Glomerular visceral epithelial cell (primary cell): ENCODE results near the gene NOXO1.

Experiments
- DNase-seq: peaks from one replicate; pipeline ENCODE4 v3.0.0-alpha.2; 2016; ENCODE audit errors: extremely low spot score

NOXO1 gene

GRCh38 chr16:1979271-1980029 is 1.8 kb downstream of the NOXO1 start:
- no peak for DNase-seq

GRCh38 chr16:1978476-1979120 is 2.7 kb downstream of the NOXO1 start:
- DNase-seq = no peak

- DNase-seq = no peak
Observed at GRCh38 chr16:1977875-1978268, 3.4 kb downstream of the NOXO1 start.

DNA sequence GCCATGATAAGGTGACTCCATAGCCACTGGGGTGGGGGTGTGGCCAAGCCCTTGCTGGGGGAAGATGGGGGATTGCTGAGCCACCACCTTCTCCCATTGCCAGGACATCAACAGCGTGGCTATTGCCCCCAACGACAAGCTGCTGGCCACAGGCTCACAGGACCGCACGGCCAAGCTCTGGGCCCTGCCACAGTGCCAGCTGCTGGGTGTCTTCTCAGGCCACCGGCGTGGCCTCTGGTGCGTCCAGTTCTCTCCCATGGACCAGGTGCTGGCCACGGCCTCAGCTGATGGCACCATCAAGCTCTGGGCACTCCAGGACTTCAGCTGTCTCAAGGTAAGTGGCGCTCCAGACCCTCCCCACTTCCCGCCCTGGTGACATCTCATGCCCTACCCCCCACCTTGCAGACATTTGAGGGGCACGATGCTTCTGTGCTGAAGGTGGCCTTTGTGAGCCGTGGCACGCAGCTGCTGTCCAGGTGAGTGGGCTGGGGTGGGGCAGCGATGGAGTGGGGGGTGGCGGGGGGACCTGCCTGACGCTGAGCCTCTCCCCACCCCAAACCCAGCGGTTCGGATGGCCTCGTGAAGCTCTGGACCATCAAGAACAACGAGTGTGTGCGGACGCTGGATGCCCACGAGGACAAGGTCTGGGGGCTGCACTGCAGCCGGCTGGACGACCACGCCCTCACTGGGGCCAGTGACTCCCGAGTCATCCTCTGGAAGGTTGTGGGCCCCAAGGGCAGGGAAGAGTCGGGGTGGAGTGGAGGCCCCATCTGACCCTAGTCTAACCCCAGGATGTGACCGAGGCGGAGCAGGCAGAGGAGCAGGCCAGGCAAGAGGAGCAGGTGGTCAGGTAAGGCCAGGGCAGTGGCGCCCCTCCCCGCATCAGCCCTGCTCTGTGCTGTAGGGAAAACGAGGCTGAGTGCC is 4.1 kb downstream of the NOXO1 start:
- no peak for DNase-seq

DNA sequence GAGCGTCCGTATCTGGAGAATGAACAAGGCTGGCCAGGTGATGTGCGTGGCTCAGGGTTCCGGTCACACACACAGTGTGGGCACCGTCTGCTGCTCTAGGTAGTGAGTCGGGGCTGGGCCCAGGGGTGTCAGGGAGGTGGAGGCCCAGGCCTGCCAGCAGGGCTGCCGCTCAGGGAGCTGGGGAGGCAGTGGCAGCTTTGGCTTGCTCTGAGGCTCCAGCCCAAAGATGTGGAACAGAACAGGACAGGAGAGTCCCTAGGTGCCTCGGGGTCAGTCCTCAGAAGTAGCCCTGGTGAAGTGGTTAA is 5.1 kb downstream of the NOXO1 start:
- DNase-seq = no peak

GRCh38 chr16:1975432-1976215 is 5.6 kb downstream of the NOXO1 start:
- no peak for DNase-seq

GRCh38 chr16:1974157-1975070 is 6.9 kb downstream of the NOXO1 start:
- DNase-seq = no peak

DNA sequence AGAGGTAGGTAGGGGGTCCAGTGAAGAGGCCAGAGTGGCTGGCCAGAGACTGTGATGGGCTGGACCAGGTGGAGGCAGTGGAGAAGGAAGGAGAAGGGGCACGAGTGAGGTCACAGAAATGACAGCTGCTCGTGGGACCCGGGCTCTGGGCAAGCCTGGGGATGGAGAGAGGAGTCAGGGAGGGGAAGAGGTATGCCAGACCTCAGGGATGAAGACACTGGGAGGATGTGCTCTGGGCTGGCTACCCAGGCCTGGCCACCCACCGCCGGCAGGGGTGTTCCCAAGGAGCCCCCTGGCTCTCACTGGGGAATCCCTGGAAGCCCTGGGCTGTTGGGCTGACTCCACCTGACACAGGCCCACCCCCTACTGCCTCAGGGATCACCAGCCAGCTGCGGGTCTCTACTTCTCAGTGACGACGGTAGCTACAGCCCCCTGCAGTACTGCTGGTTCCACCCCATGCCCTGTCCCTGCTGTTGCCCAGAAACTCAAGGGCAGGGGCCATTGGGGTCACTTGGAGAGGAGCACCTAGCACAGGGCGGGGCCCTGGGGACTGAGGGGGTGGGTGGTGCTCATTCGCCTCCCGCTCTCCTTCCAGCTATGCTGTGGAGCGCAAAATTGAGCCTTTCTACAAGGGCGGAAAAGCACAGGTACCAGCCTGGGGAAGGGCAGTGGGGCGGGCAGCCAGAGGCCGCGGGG is 7.7 kb downstream of the NOXO1 start:
- DNase-seq = no peak

GRCh38 chr16:1972490-1972877 is 8.8 kb downstream of the NOXO1 start:
- no peak for DNase-seq

GRCh38 chr16:1971796-1972489 is 9.3 kb downstream of the NOXO1 start, which contains the start of gene TBL3:
TBL3 (plus strand) TSS chr16:1972053; CDS start chr16:1972165, 112 bp downstream.
- peak; percentile 93 for DNase-seq

DNA sequence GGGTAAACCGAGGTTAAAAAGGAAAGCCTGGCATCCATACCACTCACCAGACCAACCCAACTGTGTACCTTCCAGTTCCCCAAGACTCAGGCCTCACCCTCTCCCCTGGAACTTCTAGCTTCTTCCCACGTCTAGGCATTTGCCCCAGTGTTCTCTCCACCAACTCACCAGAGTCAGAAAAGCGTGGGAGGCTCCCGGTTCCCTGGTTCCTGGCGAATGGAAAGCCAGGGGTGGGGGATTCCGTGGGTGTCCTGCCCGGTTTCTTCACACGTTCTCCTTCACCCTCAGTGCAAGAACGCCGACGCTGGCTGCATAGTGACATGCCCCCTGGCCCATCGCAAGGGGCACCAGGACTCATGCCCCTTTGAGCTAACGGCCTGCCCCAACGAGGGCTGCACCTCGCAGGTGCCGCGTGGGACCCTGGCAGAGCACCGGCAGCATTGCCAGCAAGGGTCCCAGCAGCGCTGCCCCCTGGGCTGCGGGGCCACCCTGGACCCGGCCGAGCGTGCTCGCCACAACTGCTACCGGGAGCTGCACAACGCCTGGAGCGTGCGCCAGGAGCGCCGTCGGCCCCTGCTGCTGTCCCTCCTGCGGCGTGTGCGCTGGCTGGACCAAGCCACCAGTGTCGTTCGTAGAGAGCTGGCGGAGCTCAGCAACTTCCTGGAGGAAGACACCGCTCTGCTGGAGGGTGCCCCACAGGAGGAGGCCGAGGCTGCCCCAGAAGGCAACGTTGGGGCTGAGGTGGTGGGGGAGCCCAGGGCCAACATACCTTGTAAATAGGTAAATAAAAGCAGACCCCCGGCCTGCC is 12.9 kb downstream of the NOXO1 start:
- no peak for DNase-seq

DNA sequence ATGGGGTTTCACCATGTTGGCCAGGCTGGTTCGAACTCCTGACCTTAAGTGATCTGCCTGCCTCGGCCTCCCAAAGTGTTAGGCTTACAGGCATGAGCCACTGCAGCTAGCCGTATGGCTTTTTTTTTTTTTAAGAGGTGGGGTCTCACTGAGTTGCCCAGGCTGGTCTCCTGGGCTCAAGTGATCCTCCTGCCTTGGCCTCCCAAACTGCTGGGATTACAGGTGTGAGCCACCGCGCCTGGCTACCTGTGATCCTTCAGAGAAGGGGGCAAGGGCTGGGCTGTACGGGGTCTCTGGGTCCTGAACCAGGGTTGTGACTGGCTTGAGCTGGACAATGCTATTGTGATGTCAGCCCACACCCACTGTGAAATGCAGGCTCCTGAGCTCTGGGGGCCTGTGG is 14.8 kb downstream of the NOXO1 start, which contains the start of gene RNF151:
RNF151 (plus strand) TSS at position 397 of the 400 bp plus-strand sequence. CDS start 26 bp downstream, outside the sequence.
- no peak for DNase-seq

GRCh38 chr16:1965396-1966001 is 15.8 kb downstream of the NOXO1 start:
- DNase-seq = no peak

DNA sequence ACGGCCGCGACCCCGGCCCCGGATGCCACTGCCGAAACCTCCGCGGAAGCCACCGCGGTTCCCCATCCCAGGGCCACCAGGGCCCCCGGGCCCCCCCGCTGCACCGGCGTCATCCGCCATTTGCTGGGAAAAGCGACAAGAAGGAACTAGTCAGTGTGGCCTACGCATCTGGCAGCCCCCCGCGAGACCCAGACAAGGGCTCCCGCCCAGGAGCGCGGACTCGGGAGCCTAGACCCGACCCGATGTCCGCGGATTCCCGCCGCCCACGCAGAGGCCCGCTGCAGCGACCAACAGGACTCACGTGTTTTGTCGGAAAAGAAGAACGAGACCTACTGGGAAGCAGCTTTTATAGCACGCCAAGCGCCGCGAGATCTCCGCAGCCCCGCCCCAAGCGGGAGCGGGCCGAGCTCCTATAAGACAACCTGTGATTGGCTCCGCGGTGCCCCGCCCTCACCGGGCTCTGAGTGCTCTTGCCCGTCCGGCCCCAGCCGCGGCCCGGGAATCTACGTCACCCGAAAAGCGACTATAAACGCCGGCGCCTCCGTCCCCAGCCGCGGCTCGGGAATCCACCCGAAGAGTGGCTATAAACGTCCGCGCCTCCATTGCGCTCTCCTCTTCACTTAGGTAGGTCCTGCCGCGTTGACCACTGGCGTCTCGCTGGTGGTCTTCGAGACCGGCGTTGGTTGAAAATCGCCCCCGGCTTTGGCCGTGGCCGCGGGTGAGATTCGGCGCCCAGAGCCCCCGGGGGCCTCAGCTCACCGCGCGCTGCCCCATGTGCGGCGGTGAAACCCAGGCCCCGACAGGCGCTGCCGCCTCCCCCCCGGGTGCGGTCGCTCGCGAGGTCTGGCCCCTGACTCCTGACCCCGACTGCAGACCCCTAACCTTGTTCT is 16.5 kb downstream of the NOXO1 start, which contains the start of gene RPS2:
RPS2 (minus strand) TSS at position 321 of the 890 bp plus-strand sequence; CDS start at position 120, 201 bp downstream.
- DNase-seq = peak; percentile 98

DNA sequence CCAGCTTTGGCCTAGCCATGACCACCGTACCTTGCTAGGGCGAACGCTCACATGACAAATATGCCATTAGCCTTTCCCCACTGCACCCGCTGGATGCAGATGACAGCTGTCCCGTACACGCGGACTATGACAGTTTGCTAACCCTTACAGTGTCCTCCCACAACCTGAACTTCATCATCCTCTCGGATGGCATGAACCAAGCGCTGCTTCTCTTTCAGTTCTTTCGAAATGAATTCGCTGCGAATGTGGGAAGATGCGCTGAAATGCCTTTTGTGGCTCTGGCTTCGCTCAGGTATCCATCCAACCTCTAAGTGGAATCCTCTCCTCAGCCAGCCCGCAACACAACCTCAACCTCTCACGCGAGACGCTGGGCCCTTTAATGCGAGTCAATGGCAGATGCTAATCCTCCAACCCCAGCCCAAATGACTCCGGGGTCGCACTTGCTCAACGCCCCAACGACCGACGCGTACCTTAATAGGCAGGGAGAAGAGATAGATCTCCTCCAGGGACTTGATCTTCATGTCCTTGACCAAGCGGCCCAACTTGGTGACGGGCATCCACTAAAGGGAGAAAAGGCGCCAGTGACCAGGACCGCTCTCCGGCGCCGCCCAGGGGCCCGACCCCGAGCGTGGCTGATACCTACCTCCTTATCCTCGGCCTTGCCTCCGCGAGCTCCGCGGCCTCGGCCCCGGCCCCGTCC is 17.3 kb downstream of the NOXO1 start:
- DNase-seq = no peak
